IPS-11a (cell line): ENCODE data around the gene ACSL5.

Experiments used
- H3K4me3 ChIP-seq: one replicate; pipeline ENCODE4 v1.5.1; 2013; ENCODE audit warnings: low read depth, low read length, control low read depth

Gene ACSL5, protein sequence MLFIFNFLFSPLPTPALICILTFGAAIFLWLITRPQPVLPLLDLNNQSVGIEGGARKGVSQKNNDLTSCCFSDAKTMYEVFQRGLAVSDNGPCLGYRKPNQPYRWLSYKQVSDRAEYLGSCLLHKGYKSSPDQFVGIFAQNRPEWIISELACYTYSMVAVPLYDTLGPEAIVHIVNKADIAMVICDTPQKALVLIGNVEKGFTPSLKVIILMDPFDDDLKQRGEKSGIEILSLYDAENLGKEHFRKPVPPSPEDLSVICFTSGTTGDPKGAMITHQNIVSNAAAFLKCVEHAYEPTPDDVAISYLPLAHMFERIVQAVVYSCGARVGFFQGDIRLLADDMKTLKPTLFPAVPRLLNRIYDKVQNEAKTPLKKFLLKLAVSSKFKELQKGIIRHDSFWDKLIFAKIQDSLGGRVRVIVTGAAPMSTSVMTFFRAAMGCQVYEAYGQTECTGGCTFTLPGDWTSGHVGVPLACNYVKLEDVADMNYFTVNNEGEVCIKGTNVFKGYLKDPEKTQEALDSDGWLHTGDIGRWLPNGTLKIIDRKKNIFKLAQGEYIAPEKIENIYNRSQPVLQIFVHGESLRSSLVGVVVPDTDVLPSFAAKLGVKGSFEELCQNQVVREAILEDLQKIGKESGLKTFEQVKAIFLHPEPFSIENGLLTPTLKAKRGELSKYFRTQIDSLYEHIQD

DNA sequence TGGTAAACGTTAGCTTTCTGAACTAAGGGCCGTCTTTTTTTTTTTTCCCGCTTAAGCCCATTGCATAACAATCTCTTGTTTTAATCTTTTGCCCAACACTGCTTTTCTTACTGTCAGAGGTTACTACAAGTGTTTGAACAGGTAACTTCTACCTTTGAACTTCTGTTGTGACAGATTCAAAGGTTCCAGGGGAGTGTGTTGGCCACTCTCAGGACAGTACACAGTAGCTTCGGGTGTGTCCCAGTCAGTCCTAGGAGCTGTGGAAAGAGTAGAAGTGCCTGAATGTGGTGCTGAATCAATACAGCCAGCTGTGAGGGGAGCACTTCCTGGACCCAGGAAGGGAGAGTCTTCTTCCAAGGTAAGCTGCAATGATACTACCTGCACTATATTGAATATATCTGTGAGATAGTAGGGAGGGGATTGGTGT, at the start of gene ACSL5:
Gene ACSL5 (plus strand): TSS at position 205 of the 427 bp plus-strand sequence. CDS start 20,831 bp downstream, outside the sequence.
- H3K4me3 ChIP-seq: no peak within 1 kb of the TSS

GRCh38 chr10:112327678-112328077, 46.2 kb upstream of the ACSL5 start:
- no peak overlapping the region for H3K4me3 ChIP-seq

DNA sequence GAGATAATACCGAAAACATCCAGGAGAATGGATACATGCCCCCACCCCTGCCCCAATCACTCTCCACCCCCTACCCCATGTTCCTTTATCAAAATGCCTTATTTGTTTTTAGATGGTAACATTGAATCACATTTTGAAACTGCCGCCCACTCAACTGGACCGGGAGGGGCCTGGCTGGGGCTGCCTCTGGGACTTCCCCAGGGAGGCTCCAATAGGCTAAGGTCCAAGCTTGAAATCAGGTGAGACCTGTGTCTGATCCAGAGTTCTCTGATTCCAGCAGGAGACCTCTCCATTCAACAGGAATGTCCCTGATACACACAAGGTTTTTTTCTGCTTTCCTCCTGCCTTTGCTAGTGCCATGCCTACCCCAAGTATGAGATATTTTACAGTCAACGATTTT, 43.8 kb upstream of the ACSL5 start:
- no peak overlapping the region for H3K4me3 ChIP-seq

DNA sequence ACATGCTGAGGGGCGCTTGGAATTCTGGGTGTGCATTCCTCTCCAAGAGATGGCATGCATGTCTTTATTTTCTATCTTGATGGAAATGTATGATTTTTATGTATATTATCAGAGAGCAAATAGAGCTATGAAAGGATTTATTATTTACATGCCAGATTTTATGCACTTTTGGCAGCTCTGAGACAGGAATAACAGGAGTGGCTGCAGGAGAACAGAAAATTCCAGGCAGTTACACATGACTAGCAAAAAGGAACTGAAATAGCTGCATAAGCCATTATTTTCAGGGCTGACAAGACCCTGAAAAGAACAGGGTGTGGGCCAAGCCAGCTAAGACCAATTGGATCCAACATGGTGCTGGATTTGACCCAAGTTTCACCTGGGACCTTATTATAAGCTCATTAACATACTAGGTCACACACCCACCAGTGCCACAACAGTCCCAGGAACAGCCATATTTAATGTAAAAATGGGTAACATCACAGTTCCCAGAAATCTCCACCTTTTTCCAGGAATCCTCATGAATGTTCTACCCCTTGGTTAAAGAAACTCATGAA, 43.2 kb upstream of the ACSL5 start:
- no peak overlapping the region for H3K4me3 ChIP-seq

GRCh38 chr10:112332022-112332421, 41.9 kb upstream of the ACSL5 start:
- H3K4me3 ChIP-seq: no peak overlapping the region

DNA sequence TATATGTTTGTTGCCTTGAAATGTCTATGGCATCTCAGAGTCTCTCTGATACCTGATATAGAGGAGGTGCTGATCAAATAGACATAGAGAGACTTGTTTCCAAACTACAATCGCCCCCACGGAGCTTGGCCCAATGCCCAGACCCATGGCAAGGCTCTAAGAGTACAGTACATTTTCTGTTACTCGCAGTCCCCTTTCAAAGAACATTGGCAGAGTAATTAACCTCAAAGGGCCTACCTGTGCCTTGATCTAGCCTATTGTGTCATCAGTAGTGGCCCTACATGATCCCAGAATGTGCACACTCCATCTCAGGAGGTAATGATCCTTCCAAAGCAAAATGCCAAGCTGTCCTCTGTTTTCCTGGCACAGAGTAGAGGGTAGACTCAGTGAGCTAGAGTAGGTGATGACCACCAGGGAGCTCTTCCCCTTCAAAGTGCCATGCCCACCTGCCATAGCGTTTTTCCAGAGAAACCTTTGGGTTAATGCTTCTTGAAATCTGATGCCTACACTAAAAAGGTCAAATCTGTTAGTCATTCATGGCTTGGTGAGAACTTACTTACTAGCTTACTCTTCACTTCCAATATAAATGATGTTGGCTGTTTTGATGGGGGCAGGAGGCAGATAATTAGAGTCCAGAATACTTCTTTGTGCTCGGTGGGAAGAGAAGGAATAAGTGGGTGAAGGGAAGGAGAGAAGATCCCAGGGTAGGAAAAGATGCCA, 41.2 kb upstream of the ACSL5 start:
- H3K4me3 ChIP-seq: no peak overlapping the region

GRCh38 chr10:112333452-112333851, 40.5 kb upstream of the ACSL5 start:
- H3K4me3 ChIP-seq: no peak overlapping the region

DNA sequence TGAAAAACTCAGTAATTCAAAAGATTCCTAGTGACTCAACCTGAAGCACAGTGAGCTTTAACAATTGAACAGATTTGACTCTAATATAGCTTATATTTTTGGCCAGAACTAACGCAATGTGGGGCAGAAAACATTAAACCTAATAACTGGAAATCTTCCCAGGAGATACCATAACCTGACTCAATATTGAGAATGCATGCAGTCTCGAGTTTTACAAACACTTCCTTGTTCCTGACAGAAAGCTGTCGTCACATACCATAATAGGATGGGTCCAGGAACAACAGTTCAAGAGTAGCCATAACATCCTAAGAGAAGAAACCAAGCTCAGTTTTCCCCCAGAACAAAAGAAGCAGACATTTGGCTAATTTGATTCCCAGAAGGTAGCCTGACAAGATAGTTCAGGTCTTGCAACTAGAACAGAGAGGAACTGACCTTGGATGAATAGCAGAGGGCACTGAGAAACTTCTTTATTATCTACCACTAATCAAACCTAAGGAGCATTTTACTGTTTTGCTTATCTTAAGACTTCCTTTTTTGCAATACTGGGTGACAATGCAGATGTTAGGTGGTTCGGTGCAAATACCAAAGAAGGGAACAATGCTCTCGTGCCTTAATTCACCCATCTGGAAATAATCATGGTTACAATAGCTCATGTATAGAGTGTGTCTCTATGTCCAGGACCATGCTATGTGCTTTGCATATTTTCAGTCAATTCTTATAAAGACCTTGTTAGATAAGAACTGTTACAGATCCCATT, 38.6 kb upstream of the ACSL5 start:
- no peak overlapping the region for H3K4me3 ChIP-seq

GRCh38 chr10:112335868-112336265, 38.0 kb upstream of the ACSL5 start:
- no peak overlapping the region for H3K4me3 ChIP-seq

DNA sequence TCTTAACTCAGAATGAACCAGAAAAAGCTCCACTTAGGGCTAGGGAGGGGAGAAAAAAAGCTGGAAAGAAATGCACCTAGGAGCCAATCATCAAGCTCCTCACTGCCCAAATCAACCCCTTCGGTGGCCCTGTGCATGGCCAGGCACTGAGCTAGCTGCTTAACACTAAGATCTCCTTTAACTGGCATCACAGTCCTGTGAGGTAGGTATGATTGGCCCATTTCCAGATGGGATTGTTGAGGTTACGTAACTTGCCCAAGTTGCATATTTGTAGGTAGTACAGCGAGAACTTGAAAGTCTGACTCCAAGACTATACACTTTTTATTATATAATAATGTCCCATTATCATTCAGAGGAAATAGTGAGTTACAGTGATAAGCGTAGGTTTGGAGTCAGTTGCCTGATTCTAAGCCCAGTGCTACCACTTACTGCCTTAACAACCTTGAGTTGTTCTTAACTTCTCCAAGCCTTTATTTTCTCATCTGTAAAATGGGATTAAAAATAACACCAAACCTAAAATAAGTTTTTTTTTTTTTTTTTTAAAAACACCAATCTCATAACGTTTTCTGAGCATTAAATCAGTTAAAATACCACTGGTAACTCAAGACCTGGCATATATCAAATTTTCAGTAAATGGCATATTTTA, 37.2 kb upstream of the ACSL5 start:
- H3K4me3 ChIP-seq: no peak overlapping the region

- H3K4me3 ChIP-seq: no peak overlapping the region
Observed at GRCh38 chr10:112338957-112339356, 35.0 kb upstream of the ACSL5 start.

- no peak overlapping the region for H3K4me3 ChIP-seq
Observed at GRCh38 chr10:112340601-112341000, 33.3 kb upstream of the ACSL5 start.

DNA sequence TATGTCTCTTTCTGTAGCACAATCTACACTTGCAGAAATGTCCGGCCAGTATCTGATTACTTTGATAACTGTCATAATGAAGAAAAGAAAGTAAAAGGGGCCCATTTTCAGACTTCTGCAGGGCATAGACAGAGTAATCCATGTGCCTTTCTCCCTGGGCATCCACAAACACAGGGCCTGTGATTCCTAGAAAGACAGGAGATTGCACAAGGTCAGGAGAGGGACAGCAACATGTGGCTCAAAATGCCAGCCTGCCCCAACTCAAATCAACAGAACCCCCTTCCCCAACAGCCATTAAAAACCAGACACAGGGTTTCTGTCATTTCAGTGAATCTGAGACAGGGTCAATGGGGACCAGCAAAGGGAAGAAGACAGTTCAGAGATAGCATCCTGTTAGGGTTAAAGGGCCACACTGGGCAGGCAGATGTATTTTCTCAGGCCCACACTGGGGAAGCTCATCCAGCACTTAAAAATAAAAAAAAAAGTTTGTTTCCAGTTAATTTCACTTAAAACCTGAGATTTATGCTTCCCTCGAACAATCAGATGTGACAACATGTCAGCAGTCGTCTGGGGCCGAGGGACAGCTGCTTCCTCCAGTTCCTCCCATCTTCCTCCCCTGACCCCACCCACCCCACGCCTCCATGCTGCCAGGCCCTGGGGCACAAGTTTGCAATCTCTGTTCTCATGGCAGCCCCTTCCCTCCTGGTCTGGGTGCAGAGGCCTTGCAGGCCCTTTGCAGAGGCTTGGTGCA, 30.7 kb upstream of the ACSL5 start:
- no peak overlapping the region for H3K4me3 ChIP-seq

- no peak overlapping the region for H3K4me3 ChIP-seq
Observed at GRCh38 chr10:112344261-112344660, 29.7 kb upstream of the ACSL5 start.

DNA sequence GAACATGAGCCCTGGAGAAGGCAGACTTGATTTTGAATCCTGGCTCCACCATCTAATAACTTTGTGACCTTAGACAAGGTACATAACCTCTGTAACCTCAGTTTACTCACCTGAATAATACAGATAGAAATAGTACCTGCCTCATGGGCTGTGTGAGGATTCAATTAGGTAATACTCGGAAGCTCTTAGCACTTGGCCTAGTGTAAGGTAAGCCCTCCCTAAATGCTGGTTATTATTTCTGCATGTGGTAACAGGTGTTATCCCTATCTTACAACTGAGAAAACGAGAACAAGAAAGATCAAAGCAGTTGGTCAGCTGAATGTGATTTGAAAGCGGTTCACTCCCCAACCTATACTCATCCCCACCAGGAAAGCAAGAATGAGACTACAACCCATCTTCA, 28.7 kb upstream of the ACSL5 start:
- H3K4me3 ChIP-seq: no peak overlapping the region

DNA sequence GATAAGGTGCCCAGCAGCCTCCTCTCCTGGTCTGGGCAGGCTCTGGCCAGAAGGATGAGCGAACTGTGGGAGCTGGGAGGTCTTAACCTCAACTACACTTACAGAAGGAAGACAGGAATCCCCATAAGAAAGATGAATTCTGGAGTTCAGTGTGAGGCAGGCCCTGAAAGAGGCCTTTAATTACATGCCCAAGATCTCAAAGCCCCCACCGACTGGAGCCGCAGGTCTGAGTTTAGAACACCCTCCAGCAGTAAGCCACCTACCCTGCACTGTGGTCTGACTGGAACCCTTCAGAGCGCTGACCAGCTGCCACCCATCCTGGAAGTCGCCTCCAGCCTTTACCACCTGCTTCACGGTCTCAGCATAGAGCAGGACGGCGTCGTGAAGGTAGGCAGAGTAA, 28.2 kb upstream of the ACSL5 start:
- no peak overlapping the region for H3K4me3 ChIP-seq

DNA sequence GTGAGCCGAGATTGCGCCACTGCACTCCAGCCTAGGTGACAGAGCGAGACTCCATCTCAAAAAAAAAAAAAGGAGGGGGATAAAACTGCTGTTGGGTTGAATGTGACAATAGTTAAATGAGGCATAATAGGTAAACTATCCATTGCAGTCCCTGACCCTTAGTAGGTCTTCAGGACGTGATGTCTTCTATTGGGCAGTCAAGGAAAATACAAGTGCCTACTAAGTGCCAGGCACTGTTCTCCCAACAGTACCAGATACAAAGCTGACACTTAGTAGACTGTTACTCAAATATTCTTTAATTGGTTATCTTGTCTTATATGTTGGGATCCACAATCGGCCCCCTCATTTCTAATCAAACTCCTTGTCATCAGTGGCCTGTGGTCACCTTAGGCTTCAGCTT, 27.1 kb upstream of the ACSL5 start:
- H3K4me3 ChIP-seq: no peak overlapping the region

DNA sequence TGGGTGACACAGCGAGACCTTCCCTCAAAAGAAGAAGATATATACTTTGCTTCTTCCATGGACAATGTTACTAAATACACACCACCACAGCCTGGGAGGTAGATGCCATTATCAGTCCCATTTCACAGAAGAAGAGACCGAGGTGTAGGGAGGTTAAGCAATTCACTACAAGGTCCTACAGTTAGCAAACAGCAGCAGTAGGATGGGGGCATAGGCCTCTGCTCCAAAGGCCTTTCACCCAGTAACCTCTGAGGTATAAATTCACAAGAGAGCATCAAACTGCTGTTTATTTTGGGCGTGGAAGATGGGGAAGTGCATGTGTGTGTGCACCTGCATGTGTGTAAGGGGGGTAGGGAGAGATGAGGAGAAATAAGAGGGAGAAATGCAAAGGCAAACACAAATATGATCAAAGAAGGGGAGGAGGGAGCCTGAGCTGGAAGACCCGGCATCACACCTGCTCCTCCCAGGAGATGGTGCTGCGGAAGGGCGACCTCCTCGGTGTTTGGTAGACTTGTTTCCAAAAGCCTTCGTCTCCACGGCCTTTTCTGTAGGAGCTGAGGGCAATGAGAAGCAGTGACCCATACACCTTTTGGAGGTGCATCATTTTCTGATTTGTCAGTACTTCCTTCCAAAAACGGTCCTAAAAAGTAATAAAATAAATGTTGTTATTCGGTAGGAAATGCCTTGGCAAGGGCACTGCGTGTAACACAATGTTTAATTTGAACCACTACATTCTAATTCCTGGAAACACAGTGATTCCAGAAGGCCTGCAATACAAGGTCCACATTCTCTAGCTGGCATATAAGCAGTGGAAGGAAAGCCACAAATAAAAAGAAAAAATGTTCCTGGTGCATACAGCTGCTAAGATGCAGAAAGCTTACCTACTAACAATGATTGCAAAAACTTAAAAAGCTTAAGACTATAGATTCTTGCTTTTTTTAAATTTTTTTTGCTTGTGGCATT, 25.9 kb upstream of the ACSL5 start:
- no peak overlapping the region for H3K4me3 ChIP-seq
